DND-41 (cell line): ENCODE data around the gene MICAL2.

Source experiments
- ATAC-seq: fragments of 200-7000 bp; cut with Tn5 transposase; 3 replicates; pipeline ENCODE4 v1.9.1; 2021; ENCODE audit warnings: low read depth; ENCODE audit not compliant: insufficient read depth
- DNase-seq: peaks from one replicate; pipeline ENCODE4 v3.0.0-alpha.2; 2020
- H2AFZ ChIP-seq: 2 replicates; pipeline ENCODE4 v1.6.0; 2012; ENCODE audit warnings: low read depth, low read length
- H3K27ac ChIP-seq: 2 replicates; pipeline ENCODE4 v1.5.1; 2012; ENCODE audit warnings: low read length, inconsistent platforms
- H3K27me3 ChIP-seq: fragments of 200-600 bp; sonication (generic); 2 replicates; pipeline ENCODE4 v1.6.0; 2012; ENCODE audit warnings: low read length, mild to moderate bottlenecking, inconsistent platforms; ENCODE audit not compliant: insufficient read depth, poor library complexity
- H3K36me3 ChIP-seq: 2 replicates; pipeline ENCODE4 v1.5.1; 2012; ENCODE audit warnings: low read length, inconsistent platforms; ENCODE audit not compliant: insufficient read depth
- H3K4me1 ChIP-seq: 2 replicates; pipeline ENCODE4 v1.5.1; 2012; ENCODE audit warnings: mild to moderate bottlenecking, low read length; ENCODE audit not compliant: insufficient read depth
- H3K4me2 ChIP-seq: 2 replicates; pipeline ENCODE4 v1.6.0; 2012; ENCODE audit warnings: mild to moderate bottlenecking, moderate library complexity, low read length, inconsistent platforms; ENCODE audit not compliant: insufficient read depth
- H3K4me3 ChIP-seq, 2 experiments: fragments of 200-600 bp in 1 of 2; shearing (Covaris generic) in 1 of 2; 2 replicates each; pipeline ENCODE4 v1.5.1; 2012 to 2016; ENCODE audit warnings: inconsistent platforms in 2 of 2, low read length in 2 of 2, mild to moderate bottlenecking in 2 of 2, low read depth in 1 of 2, moderate library complexity in 1 of 2
- H3K79me2 ChIP-seq: 2 replicates; pipeline ENCODE4 v1.6.0; 2012; ENCODE audit warnings: low read length, inconsistent platforms; ENCODE audit not compliant: insufficient read depth
- H3K9ac ChIP-seq: 2 replicates; pipeline ENCODE4 v1.6.0; 2012; ENCODE audit warnings: low read depth, mild to moderate bottlenecking, inconsistent platforms, low read length, moderate library complexity
- H3K9me3 ChIP-seq: 2 replicates; pipeline ENCODE4 v1.5.1; 2012; ENCODE audit warnings: low read length, moderate library complexity, mild to moderate bottlenecking, inconsistent platforms; ENCODE audit not compliant: insufficient read depth, severe bottlenecking
- H4K20me1 ChIP-seq: 2 replicates; pipeline ENCODE4 v1.6.0; 2012; ENCODE audit warnings: low read length; ENCODE audit not compliant: insufficient read depth
- EZH2 ChIP-seq: IDR thresholded peaks from 3 replicates; pipeline ENCODE4 v1.6.1; 2012; ENCODE audit warnings: borderline replicate concordance, low read depth, mild to moderate bottlenecking, moderate library complexity, low read length, inconsistent platforms; ENCODE audit not compliant: severe bottlenecking
- TF ChIP-seq, protein P1 (sequence below): IDR thresholded peaks from 2 replicates; pipeline ENCODE4 v1.5.1; 2012; ENCODE audit warnings: borderline replicate concordance, low read length, moderate library complexity, mild to moderate bottlenecking; ENCODE audit not compliant: poor library complexity, severe bottlenecking; ENCODE audit errors: extremely low read depth

Gene MICAL2

DNA sequence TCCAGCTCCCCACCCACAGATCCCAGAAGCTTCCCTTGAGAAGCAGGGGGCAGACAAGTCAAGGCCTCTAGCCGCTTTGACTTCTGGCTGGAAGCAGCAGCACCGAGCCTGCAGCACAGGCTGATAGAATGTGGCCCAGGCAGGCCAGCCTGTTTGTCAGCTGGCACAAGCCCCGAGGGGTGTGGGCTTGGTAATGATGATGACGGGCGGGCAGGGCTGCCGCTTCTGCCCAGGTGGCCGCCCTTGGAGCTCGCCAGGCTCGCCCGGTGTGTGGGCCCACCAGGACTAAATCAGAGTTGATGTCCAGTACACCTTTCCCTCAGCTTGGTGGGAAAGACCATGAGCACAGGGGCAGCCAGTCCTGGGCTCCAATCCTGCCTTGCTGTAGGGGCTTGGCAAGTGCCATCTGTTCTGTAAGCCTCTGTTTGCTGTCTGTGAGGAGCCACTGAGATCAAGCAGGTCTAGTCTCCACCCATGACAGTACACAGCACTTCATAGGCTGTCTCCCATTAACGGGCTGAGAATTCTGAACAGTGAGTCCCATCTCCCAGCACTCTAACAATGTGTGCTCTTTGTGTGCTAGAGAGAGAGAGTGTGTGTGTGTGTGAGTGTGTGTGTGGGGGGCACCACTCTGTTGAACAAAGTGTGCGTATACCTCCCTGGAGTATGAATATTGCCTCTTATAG lies 26.8 kb downstream of the MICAL2 start:
- Histone ChIP-seq H2AFZ (no peak overlapping the region), H3K27me3 (no peaks in the 10 kb centered on the region), H3K4me3 (no peak overlapping the region), H3K4me2 (no peak overlapping the region), H4K20me1 (no peaks in the 10 kb centered on the region), H3K79me2 (no peaks in the 10 kb centered on the region), H3K9ac (no peak overlapping the region), H3K27ac (no peak overlapping the region), H3K9me3 (no peaks in the 10 kb centered on the region), H3K36me3 (no peaks in the 10 kb centered on the region), H3K4me1 (peaks cover 11% of the 10 kb centered on the region)
- no peak for DNase-seq
- TF ChIP-seq EZH2: no peak
- TF ChIP-seq, protein P1, sequence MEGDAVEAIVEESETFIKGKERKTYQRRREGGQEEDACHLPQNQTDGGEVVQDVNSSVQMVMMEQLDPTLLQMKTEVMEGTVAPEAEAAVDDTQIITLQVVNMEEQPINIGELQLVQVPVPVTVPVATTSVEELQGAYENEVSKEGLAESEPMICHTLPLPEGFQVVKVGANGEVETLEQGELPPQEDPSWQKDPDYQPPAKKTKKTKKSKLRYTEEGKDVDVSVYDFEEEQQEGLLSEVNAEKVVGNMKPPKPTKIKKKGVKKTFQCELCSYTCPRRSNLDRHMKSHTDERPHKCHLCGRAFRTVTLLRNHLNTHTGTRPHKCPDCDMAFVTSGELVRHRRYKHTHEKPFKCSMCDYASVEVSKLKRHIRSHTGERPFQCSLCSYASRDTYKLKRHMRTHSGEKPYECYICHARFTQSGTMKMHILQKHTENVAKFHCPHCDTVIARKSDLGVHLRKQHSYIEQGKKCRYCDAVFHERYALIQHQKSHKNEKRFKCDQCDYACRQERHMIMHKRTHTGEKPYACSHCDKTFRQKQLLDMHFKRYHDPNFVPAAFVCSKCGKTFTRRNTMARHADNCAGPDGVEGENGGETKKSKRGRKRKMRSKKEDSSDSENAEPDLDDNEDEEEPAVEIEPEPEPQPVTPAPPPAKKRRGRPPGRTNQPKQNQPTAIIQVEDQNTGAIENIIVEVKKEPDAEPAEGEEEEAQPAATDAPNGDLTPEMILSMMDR: no peak
- no peak for ATAC-seq

DNA sequence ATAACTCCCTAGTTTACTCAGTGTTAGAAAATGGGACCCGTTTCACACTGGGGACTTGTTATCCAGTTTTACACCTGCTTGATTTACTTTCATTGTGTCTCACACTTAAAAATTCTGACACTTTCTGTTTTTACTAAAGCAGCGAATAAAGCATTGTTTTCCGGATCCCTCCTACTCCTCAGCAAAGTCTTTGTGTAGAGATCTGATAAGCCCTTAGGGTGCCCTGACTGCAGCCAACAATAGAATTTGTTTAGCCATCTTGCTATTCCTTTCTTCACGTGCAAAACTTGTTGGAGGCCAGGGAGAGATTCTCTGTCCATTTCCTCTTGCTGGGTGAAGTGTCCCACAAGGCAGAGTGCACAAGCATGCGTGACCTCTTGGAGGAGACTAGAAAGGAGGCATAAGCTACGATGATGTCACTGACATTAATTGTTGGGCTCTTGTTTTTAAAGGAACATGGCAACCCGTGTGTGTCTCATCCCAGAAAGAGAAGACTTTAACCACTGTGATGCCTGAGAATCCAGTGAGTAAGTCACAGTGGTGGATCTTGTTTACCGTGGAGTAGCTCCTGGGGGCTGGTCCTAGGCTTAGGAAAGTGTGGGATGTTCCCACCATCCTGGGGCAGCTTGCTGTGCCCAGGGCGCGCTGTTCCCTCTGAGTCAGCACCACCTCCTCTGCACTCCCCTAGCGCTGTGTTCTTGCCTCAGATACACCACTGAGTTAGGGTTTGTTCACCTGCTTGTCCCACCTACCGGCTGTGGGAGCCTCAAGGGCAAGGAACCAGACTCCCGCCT lies 27.7 kb downstream of the MICAL2 start:
- no peak overlapping the region for H3K4me3 ChIP-seq
- H3K4me2 ChIP-seq: no peak overlapping the region
- no peaks in the 10 kb centered on the region for H3K27me3 ChIP-seq
- ATAC-seq (no peak), DNase-seq (no peak)
- H4K20me1 ChIP-seq: no peaks in the 10 kb centered on the region
- H3K27ac ChIP-seq: no peak overlapping the region
- H3K9ac ChIP-seq: no peak overlapping the region
- H3K9me3 ChIP-seq: no peaks in the 10 kb centered on the region
- no peaks in the 10 kb centered on the region for H3K79me2 ChIP-seq
- H3K4me1 ChIP-seq: peaks cover 11% of the 10 kb centered on the region
- H3K36me3 ChIP-seq: no peaks in the 10 kb centered on the region
- H2AFZ ChIP-seq: no peak overlapping the region
- no peak for TF ChIP-seq EZH2
- TF ChIP-seq, protein P1: no peak

DNA sequence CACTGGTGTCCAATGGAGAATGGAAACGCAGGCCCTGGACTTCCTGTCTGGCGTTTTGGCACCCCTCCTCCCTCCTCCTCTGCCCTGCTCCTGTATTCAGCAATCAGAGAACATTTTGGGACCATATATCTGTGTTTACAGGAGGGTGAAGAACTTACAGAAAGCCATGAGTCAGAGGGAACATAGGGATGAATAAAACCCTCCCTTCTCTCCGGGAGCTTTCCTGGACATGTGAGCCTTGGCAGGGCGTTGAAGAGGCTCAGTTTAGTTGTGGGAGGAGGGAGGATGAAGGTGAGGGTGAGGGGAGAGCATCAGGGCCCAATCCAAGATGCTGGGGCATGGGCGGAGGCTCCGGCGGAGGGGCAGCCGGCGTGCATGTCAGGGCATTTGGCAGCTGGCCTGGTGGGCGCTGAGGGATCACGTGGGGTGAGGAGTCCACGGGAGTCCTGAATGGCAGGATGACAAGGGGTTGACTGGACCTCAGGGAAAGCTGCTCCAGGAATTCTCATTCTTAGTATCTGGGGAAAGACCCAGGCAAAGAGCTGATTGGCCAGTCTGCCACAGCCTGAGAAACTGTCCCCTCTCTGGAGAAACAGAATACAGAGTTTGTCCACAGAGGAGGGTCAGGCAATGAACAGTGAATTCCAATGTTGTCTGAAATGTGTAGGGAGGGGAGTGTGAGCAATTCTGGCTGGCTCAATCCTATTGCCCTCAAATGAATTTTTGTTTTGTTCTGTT lies 28.9 kb downstream of the MICAL2 start:
- no peak for DNase-seq
- peaks cover 8% of the 10 kb centered on the region for H3K4me1 ChIP-seq
- no peak overlapping the region for H3K4me2 ChIP-seq
- H4K20me1 ChIP-seq: no peaks in the 10 kb centered on the region
- H2AFZ ChIP-seq: no peak overlapping the region
- no peaks in the 10 kb centered on the region for H3K27me3 ChIP-seq
- no peak overlapping the region for H3K27ac ChIP-seq
- ATAC-seq: no peak
- TF ChIP-seq, protein P1: no peak
- no peak for TF ChIP-seq EZH2
- H3K79me2 ChIP-seq: no peaks in the 10 kb centered on the region
- no peaks in the 10 kb centered on the region for H3K9me3 ChIP-seq
- H3K36me3 ChIP-seq: no peaks in the 10 kb centered on the region
- H3K4me3 ChIP-seq: no peak overlapping the region
- H3K9ac ChIP-seq: no peak overlapping the region
